ENCODE data around the gene MANBA.

Gene MANBA

GRCh38 chr4:102735582-102735981, 25.2 kb downstream of the MANBA start:
- Histone ChIP-seq H2AFZ (ENCODE audit: insufficient read depth, low read length, poor library complexity) (no peak overlapping the region), H4K91ac (ENCODE audit: low read depth, low read length) (no peak overlapping the region), H3K4me3 (ENCODE audit: low read depth, low read length) (no peak overlapping the region), H2BK5ac (ENCODE audit: low read depth, low read length, poor library complexity) (no peak overlapping the region), H3K18ac (ENCODE audit: low read length) (no peak overlapping the region), H2AK5ac (ENCODE audit: low read length) (no peak overlapping the region), H4K8ac (ENCODE audit: low read depth, low read length) (no peak overlapping the region), H2BK120ac (ENCODE audit: insufficient read depth, low read length, poor library complexity) (no peak overlapping the region), H3K9ac (ENCODE audit: low read length) (no peak overlapping the region), H3K9me3 (ENCODE audit: insufficient read depth, low read depth, low read length) (peaks cover 2% of the 10 kb centered on the region), H3K14ac (ENCODE audit: low read length) (no peak overlapping the region), H3K79me1 (ENCODE audit: low read length) (peaks cover 4% of the 10 kb centered on the region), H3K4me1 (ENCODE audit: control insufficient read depth in 1 of 2, insufficient read depth in 2 of 2, low read length in 2 of 2) (peaks cover 21 to 29% of the 10 kb centered on the region in 2 experiments), H3K27ac (ENCODE audit: low read depth, low read length) (no peak overlapping the region), H3K23ac (ENCODE audit: low read length) (no peak overlapping the region), H2BK12ac (ENCODE audit: low read length) (no peak overlapping the region), H3K4me2 (ENCODE audit: low read length) (no peak overlapping the region), H3K27me3 (ENCODE audit: insufficient read depth, low read length) (no peaks in the 10 kb centered on the region), H3K4ac (ENCODE audit: low read depth, low read length) (no peak overlapping the region), H3K36me3 (ENCODE audit: control insufficient read depth in 1 of 2, insufficient read depth in 2 of 2, low read length in 2 of 2) (peaks cover 4 to 5% of the 10 kb centered on the region in 2 experiments), H3K79me2 (ENCODE audit: control insufficient read depth, insufficient read depth, low read length, poor library complexity) (peaks cover 5% of the 10 kb centered on the region), H4K12ac (ENCODE audit: low read depth, low read length) (no peak overlapping the region)
- WGBS (ENCODE audit: extremely low coverage, insufficient coverage, insufficient read length) = no CpG with 5 or more reads among the region's 1 CpG
- no peak for DNase-seq

- H3K4me1 ChIP-seq (ENCODE audit: control insufficient read depth in 1 of 2, insufficient read depth in 2 of 2, low read length in 2 of 2) = peaks cover 21 to 35% of the 10 kb centered on the region in 2 experiments
- H3K4me3 ChIP-seq (ENCODE audit: low read depth, low read length) = no peak overlapping the region
- H3K9me3 ChIP-seq (ENCODE audit: insufficient read depth, low read depth, low read length) = peaks cover 2% of the 10 kb centered on the region
- H3K27me3 ChIP-seq (ENCODE audit: insufficient read depth, low read length) = no peaks in the 10 kb centered on the region
- H3K14ac ChIP-seq (ENCODE audit: low read length) = peak overlapping the region; percentile 6
- H2AFZ ChIP-seq (ENCODE audit: insufficient read depth, low read length, poor library complexity) = no peak overlapping the region
- no peak overlapping the region for H3K9ac ChIP-seq (ENCODE audit: low read length)
- peak; percentile 24 to 35 for DNase-seq
- H4K91ac ChIP-seq (ENCODE audit: low read depth, low read length) = peak overlapping the region; percentile 57
- peak overlapping the region; percentile 4 for H4K8ac ChIP-seq (ENCODE audit: low read depth, low read length)
- WGBS (ENCODE audit: extremely low coverage, insufficient coverage, insufficient read length) = no CpG with 5 or more reads among the region's 5 CpGs
- peak overlapping the region; percentile 9 for H2BK5ac ChIP-seq (ENCODE audit: low read depth, low read length, poor library complexity)
- peaks cover 4% of the 10 kb centered on the region for H3K79me1 ChIP-seq (ENCODE audit: low read length)
- peak overlapping the region; percentile 65 for H2BK12ac ChIP-seq (ENCODE audit: low read length)
- H3K18ac ChIP-seq (ENCODE audit: low read length) = peak overlapping the region; percentile 55
- no peak overlapping the region for H3K23ac ChIP-seq (ENCODE audit: low read length)
- H3K79me2 ChIP-seq (ENCODE audit: control insufficient read depth, insufficient read depth, low read length, poor library complexity) = peaks cover 5% of the 10 kb centered on the region
- no peak overlapping the region for H4K12ac ChIP-seq (ENCODE audit: low read depth, low read length)
- no peak overlapping the region for H3K4me2 ChIP-seq (ENCODE audit: low read length)
- H3K27ac ChIP-seq (ENCODE audit: low read depth, low read length) = peak overlapping the region; percentile 43
- H3K4ac ChIP-seq (ENCODE audit: low read depth, low read length) = peak overlapping the region; percentile 49
- H2BK120ac ChIP-seq (ENCODE audit: insufficient read depth, low read length, poor library complexity) = peak overlapping the region; percentile 10
- peaks cover 10 to 12% of the 10 kb centered on the region in 2 experiments for H3K36me3 ChIP-seq (ENCODE audit: control insufficient read depth in 1 of 2, insufficient read depth in 2 of 2, low read length in 2 of 2)
- no peak overlapping the region for H2AK5ac ChIP-seq (ENCODE audit: low read length)
These were observed 26.0 kb downstream of the MANBA start for GRCh38 chr4:102734591-102735385.

GRCh38 chr4:102734116-102734515, 26.7 kb downstream of the MANBA start:
- peak overlapping the region; percentile 43 for H3K27ac ChIP-seq (ENCODE audit: low read depth, low read length)
- no peak overlapping the region for H3K4me3 ChIP-seq (ENCODE audit: low read depth, low read length)
- H3K9ac ChIP-seq (ENCODE audit: low read length) = no peak overlapping the region
- peak overlapping the region; percentile 55 for H3K18ac ChIP-seq (ENCODE audit: low read length)
- no peak overlapping the region for H3K4ac ChIP-seq (ENCODE audit: low read depth, low read length)
- no peak overlapping the region for H2AK5ac ChIP-seq (ENCODE audit: low read length)
- H3K4me1 ChIP-seq (ENCODE audit: control insufficient read depth in 1 of 2, insufficient read depth in 2 of 2, low read length in 2 of 2) = peaks cover 21 to 35% of the 10 kb centered on the region in 2 experiments
- no peaks in the 10 kb centered on the region for H3K27me3 ChIP-seq (ENCODE audit: insufficient read depth, low read length)
- WGBS (ENCODE audit: extremely low coverage, insufficient coverage, insufficient read length) = no CpG with 5 or more reads among the region's 5 CpGs
- H2BK12ac ChIP-seq (ENCODE audit: low read length) = no peak overlapping the region
- H3K79me2 ChIP-seq (ENCODE audit: control insufficient read depth, insufficient read depth, low read length, poor library complexity) = peaks cover 5% of the 10 kb centered on the region
- H3K9me3 ChIP-seq (ENCODE audit: insufficient read depth, low read depth, low read length) = peaks cover 2% of the 10 kb centered on the region
- H2BK5ac ChIP-seq (ENCODE audit: low read depth, low read length, poor library complexity) = no peak overlapping the region
- DNase-seq = no peak
- H3K36me3 ChIP-seq (ENCODE audit: control insufficient read depth in 1 of 2, insufficient read depth in 2 of 2, low read length in 2 of 2) = peaks cover 15 to 19% of the 10 kb centered on the region in 2 experiments
- H4K91ac ChIP-seq (ENCODE audit: low read depth, low read length) = peak overlapping the region; percentile 34
- H3K14ac ChIP-seq (ENCODE audit: low read length) = no peak overlapping the region
- no peak overlapping the region for H2BK120ac ChIP-seq (ENCODE audit: insufficient read depth, low read length, poor library complexity)
- no peak overlapping the region for H2AFZ ChIP-seq (ENCODE audit: insufficient read depth, low read length, poor library complexity)
- no peak overlapping the region for H4K12ac ChIP-seq (ENCODE audit: low read depth, low read length)
- H3K4me2 ChIP-seq (ENCODE audit: low read length) = no peak overlapping the region
- no peak overlapping the region for H3K23ac ChIP-seq (ENCODE audit: low read length)
- no peak overlapping the region for H4K8ac ChIP-seq (ENCODE audit: low read depth, low read length)
- peaks cover 4% of the 10 kb centered on the region for H3K79me1 ChIP-seq (ENCODE audit: low read length)

GRCh38 chr4:102733084-102733483, 27.7 kb downstream of the MANBA start:
- Histone ChIP-seq H4K12ac (ENCODE audit: low read depth, low read length) (no peak overlapping the region), H2BK5ac (ENCODE audit: low read depth, low read length, poor library complexity) (peak overlapping the region; percentile 38), H2AK5ac (ENCODE audit: low read length) (no peak overlapping the region), H3K18ac (ENCODE audit: low read length) (no peak overlapping the region), H3K27me3 (ENCODE audit: insufficient read depth, low read length) (no peaks in the 10 kb centered on the region), H3K14ac (ENCODE audit: low read length) (no peak overlapping the region), H3K9me3 (ENCODE audit: insufficient read depth, low read depth, low read length) (peaks cover 2% of the 10 kb centered on the region), H3K4me2 (ENCODE audit: low read length) (no peak overlapping the region), H3K4me3 (ENCODE audit: low read depth, low read length) (no peak overlapping the region), H3K36me3 (ENCODE audit: control insufficient read depth in 1 of 2, insufficient read depth in 2 of 2, low read length in 2 of 2) (peaks cover 23 to 27% of the 10 kb centered on the region in 2 experiments), H3K79me2 (ENCODE audit: control insufficient read depth, insufficient read depth, low read length, poor library complexity) (peaks cover 5% of the 10 kb centered on the region), H3K23ac (ENCODE audit: low read length) (no peak overlapping the region), H3K79me1 (ENCODE audit: low read length) (peaks cover 4% of the 10 kb centered on the region), H2BK120ac (ENCODE audit: insufficient read depth, low read length, poor library complexity) (no peak overlapping the region), H4K8ac (ENCODE audit: low read depth, low read length) (no peak overlapping the region), H3K27ac (ENCODE audit: low read depth, low read length) (peak overlapping the region; percentile 36), H2AFZ (ENCODE audit: insufficient read depth, low read length, poor library complexity) (no peak overlapping the region), H2BK12ac (ENCODE audit: low read length) (no peak overlapping the region), H3K4me1 (ENCODE audit: control insufficient read depth in 1 of 2, insufficient read depth in 2 of 2, low read length in 2 of 2) (peaks cover 21 to 32% of the 10 kb centered on the region in 2 experiments), H4K91ac (ENCODE audit: low read depth, low read length) (no peak overlapping the region), H3K9ac (ENCODE audit: low read length) (no peak overlapping the region), H3K4ac (ENCODE audit: low read depth, low read length) (no peak overlapping the region)
- no peak for DNase-seq
- WGBS (ENCODE audit: extremely low coverage, insufficient coverage, insufficient read length) = no CpG with 5 or more reads among the region's 3 CpGs

All from trophoblast cell (in vitro differentiated cells and primary cell).